Umbilical cord (tissue), 2 donors: ENCODE data around the gene OTULINL. TPM values are rescaled to one million over a fixed set of nuclear protein-coding genes. Genes with fewer than 3 reads are reported as not detected.

Experiments used
- DNase-seq: peaks from one replicate; pipeline ENCODE4 v3.0.0-alpha.2; 2015; ENCODE audit warnings: low spot score
- total RNA-seq: library from RNA; depleted of rRNA; stranded (reverse); fragments of >200 nt; gene quantifications from one replicate; pipeline ENCODE4 v1.2.3, GENCODE V29; 2014; ENCODE audit warnings: low replicate concordance; ENCODE audit not compliant: insufficient read depth

Gene OTULINL
- total RNA-seq, 1 donor from 2014 or later, result 3.1 TPM

DNA sequence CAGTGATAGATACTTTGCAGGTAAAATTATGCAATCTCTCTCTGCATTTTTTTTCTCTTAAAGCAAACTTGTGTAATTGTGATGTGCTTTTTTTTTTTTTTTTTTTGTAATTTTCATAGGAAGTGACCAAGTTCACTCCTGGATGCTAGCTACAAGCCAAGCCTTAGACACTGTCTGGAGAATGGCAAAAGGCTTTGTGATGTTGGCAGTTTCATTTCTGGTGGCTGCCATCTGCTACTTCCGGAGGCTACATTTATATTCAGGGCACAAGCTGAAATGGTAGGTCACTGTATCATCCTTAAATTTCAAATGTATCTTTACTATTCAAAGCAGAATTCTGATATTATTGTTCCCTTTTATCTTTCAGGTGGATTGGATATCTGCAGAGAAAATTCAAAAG is 19.3 kb downstream of the OTULINL start:
- no peak for DNase-seq

DNA sequence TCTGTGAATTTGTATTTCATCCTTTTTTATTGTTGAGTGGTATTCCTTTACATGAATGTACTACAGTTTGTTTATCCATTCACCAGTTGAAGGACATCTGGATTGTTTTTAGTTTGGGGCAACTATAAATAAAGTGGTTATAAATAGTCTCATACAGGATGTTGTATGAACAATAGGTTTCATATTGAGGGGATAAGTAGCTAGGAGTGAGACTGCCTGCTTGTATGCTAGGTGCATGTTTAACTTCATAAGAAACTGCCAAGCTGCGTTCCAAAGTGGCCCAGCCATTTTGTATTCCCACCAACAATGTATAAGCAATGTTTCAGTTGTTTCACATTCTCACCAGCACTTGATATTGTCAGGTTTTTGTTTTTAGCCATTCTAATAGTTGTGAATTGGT is 21.5 kb downstream of the OTULINL start:
- no peak for DNase-seq

DNA sequence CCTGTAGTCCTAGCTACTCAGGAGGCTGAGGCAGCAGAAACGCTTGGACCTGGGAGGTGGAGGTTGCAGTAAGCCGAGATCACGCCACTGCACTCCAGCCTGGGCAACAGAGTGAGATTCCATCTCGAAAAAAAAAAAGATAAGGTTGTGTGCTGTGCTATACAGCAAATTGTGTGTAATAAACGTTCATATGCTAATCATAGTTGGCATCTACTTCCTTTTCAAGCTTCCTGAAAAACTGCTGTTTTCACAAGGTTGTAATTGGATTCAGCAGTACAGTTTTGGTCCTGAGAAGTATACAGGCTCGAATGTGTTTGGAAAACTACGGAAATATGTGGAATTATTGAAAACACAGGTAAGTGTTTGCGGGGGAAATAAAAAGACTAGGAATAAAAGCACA is 25.5 kb downstream of the OTULINL start:
- DNase-seq, result no peak

DNA sequence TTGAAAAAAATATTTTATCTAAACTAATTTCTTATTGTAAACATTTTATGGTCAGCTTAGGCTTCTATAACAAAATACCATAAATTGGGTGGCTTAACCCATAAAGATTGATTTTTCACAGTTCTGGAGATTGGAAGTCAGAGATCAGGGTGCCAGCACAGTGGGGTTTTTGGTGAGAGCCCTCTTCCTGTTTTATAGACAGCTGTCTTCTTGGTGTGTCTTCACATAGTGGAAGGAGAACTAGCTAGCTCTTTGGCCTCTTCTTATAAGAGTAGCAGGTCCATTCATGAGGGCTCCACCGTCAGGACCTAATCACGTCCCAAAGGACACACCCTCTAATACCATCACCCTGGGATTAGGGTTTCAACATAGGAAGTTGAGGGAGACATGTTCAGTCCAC is 26.6 kb downstream of the OTULINL start:
- DNase-seq, result no peak

DNA sequence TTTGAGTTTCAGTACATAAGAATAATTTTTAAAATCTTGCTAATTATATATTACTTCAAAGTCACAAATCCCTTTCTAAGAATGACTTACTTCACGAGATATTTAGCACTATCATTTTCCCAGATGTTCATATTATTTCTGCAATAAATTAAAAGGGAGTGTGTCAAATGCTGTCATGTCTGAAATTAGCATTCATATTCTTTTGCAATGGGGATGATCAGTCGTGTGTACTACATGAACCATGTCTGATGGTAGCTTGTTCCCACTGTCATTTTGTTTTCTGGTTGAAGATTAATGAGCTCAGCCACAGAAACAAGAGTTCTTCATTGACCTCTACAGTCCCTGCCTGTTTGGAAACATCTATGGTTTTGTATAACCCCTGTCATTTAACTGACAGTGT is 30.1 kb downstream of the OTULINL start:
- DNase-seq, result no peak

DNA sequence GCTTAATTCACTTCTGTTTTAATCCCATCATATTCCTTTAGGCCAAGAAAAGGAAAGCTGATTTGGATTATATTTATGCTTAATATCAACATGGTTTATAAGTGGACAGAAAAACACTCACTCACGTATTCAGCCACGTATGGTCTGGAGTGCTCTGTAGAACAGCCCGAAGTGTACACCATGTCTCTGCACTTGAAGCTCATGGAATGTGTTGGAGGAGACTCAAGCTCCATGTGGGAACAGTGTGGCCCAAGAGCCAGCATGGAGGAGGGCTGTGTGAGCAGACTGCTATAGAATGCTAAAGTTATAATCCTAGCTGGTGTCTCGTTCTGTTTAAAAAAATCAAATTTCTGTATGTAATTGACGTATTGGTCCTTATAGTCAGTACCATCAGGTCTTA is 32.9 kb downstream of the OTULINL start:
- DNase-seq, result no peak

DNA sequence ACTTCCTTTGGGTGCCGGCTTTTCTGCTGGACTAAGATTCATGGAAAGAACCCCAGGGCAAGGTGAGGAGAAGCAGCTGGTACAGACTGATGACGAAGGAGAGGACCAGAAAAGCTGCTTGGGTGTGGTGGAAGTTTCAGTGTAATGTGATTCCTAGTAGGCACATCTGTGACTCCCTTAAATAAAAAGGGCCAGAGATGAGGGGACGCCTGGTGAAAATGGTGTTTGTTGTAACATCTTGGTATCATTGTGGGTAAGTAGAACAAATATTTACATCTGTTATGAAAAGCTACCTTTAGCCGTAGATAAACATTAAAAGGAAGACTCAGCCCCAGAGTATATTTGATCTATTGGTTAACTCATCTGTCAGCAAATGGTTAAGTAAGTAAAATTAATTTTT is 33.8 kb downstream of the OTULINL start:
- DNase-seq, result no peak

DNA sequence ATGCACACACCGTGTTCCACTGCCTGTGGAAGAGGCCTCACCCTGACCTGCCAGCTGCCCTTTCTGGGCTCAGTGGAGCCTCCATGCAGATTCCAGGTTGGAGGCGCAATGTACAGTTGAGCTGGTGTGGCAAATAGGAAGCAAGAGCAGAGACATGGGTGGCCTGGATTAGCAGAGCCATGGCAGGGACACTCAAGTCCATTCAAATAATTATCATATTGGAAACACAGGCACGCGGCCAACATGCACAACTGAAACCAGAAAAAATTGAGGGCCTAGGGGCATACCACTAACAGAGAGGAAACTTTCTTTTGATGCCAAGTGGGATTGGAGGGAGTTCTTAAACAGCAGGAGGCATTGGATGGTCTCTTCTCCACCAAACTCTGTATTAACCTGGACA is 35.8 kb downstream of the OTULINL start:
- no peak for DNase-seq

DNA sequence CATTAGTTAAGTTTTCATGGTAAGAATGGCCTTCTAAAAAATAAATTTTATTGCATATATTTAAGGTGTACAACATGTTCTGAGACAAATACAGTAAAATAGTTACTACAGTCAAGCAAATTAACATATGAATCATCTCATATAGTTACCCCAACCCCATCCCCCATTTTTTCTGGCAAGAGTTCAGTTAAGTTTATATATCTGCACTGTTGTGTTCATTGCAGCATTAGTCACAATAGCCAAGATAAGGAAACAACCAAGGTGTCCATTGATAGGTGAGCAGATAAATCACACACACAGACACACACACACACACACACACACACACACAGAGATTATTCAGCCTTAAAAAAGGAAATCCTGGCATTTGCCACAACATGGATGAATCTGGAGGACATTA is 45.7 kb downstream of the OTULINL start:
- no peak for DNase-seq

DNA sequence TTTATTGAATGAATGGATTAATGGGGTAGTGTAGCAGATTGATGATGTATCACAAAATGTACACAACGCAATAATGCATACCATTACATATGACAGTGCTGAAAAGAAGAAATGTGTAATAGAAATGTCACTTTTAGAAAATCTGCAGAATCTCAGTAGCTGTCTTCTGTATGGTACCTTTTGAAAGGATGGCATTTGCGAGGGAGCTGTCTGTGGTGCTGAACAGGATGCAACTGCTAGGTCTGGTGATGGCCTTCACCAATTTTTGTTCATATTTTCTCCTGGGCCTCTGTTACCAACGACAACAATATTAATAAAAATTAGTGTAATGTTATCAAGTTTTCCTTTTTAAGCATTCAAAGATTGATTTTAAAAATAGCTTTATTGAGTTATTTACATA is 46.8 kb downstream of the OTULINL start:
- peak; percentile 62 for DNase-seq

DNA sequence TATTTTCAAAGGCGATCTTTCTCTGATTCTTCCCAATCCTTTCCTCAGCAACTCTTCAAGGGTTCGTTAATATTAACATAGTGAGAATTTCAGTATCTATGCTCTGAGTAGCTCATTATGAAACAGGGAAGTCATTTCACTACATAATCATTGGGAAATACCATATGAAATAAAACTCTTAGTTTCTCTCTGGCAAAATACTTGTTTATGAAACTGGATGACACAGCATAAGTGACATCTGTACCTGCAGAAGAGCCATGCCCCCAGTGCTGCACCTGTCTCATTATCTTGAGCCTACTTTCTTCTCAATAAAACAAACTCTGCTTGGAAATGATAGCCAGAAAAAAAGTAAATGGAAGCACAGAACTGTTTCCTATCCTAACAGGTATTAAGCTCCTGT is 49.1 kb downstream of the OTULINL start:
- no peak for DNase-seq

DNA sequence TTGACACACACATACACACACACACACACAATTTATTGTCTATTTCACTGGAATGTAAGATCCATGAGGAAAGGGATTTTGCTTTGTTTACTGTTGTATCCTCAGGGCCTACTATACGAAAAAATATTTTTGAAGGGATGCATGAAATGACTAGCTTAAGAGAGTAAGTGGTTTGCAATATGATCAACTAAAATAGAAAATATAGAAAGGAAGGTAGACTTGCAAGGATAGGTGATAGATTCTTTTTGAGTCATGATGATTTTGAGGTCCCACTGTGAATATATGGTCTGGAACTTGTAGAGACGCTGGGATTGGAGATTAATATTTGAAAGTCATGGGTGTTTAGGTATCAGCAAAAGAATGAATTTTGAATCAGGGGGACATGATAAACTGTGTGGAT is 54.1 kb downstream of the OTULINL start:
- no peak for DNase-seq

DNA sequence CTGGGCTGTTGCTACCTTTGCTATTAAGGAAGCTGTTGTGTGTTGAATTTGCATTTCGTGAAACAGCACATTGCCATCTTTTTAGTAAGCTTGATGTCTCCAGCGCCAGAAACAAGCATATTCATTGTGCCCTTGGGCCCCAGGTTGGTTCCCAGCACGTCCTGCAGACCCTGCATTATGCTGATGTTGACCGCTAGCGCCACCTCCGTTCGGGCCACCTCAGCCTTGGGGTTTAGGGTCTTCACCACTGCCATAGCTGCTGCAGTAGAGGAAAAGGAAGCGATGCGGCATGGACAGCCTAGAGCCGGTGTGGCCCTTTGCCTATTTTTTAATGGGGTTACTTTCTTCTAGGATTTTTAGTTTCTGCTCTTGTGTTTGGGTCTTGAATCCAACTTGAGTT is 59.2 kb downstream of the OTULINL start:
- no peak for DNase-seq

DNA sequence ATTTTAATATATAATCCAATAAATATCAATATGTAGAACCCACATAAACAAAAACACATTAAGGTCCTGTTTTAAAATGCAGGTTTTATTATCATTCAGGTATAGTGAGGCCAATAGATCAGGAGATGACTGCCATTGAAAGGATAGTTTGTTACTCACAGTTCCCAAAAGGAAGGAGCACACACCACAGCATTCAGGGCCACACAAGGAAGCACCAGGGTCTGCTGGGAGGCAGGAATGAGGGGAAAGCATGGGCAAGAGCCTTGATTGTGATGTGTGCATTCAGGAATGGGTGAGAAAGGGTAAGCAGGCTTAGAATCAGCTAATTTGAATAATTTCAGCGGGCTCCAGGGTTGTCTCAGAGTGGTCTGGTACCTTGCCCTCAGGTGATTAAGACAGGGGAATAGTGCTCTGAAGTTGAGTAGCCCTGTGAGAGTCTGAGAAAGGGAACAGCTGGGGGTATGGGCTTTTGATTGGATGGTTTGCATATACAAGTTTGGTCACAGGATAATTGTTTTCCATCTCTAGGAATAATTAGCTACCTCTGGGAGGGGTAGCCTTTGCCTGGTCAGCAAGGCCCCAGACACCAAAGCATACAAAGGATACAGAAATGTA is 63.1 kb downstream of the OTULINL start:
- no peak for DNase-seq

DNA sequence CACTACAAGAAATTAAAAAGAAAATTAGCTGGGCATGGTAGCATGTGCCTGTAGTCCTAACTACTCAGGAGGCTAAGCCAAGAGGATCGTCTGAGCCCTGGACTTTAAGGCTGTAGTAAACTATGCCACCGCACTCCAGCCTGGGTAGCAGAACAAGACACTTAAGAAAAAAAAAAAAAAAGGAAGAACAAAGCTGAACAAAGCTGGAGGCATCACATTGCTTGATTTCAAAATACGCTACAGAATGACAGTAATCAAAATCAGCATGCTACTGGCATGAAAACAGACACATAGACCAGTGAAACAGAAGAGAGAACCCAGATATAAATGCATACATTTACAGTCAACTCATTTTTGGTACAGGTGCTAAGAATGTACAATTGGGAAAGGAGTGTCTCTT is 68.5 kb downstream of the OTULINL start:
- DNase-seq, result no peak

DNA sequence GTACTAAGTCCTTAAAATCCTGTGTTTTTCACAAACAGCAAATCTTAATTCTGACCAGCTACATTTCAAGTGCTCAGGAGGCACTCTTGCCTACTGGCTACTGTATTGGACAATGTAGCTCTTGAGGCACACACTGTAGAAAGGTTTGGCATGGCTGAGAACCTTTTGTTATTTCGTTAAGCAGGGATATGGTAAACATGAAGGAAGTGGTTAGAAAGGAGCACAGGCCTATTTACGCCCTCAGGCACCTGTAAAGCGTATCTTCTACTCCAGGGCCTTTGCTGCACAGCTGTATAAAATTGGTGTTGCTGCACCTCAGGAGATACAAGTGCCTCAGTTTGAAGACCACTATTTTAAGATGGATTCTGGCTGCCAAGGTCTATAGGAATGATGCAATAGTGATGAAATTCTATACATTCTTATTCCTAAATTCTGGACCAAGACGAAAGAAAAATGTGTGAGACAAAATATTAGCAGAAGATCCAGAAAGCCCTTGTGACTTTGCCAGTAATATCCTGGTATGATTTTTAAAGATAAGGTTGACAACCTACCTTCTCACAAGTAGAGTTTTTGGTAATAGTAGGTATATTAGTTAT is 73.7 kb downstream of the OTULINL start:
- no peak for DNase-seq

DNA sequence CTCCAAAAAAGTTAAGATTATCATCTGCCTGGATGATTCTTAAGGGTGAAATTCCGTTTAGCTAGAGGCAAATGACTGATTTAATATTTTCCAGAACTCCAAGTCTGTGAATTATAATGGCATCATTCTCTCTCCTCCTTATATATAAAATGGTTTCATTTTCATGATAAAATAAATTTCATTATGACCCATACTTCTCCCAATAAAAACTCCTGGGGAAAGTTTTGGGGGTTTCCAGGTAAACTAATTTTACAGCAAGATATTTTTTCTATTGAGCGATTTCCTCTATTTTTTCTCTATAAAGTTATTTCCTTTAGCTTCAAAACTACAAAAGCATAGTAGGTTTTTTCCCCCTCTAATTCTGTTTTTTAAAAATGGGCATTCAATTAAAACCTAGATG is 75.3 kb downstream of the OTULINL start:
- DNase-seq, result no peak

DNA sequence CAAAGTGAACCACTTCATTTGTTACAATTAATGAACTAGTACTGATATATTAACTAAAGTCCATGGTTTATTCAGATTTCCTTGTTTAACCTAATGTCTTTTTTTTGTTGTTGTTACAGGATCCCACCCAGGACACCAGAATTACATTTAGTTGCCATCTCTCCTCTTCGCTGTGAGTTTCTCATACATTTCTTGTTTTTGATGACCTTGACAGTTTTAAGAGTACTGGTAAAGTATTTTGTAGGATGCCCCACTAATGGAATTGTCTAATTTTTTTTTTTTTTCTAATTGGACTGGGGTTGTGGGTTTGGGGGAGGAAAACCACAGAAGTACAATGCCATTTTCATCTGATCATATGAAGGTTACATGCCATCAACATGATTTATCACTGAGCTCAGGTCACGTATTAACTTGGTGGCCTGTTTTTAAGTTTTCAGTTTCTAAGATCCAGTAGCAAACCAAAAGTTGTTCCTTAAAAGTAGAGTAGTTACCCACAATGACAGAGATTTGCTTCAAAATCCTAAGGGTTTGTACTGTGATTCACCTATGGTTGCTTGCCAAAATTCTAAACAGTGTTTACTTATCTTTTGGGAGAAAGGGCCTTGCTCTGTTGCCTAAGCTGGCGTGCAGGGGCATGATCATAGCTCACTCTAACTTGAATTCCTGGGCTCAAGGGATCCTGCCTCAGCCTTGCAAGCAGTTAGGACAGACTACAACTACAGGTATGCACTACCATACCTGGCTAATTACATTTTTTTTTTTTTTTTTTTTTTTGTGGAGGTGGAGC is 78.4 kb downstream of the OTULINL start:
- DNase-seq, result no peak

DNA sequence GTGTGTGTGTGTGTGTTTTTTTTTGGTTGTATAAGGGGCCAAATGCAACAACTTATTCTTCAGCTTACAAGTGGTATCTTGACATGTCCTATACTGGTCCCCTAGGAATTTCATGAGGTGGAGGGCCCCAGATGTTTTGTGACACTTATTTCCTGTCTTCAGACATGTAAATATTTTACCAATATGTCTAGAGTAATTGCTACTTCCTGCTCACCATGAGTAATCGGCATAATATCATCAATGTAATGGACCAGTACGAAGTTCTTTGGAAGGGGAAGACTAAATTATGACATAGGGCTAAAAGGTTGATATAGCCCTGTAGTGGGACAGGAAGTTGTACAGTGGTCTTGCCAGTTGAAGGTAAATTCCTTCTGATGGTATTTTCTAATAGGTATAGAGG is 79.2 kb downstream of the OTULINL start:
- DNase-seq, result no peak
